BJ (cell line): Measurements from ENCODE around the gene TRAPPC2L. TPM values are rescaled to one million over a fixed set of nuclear protein-coding genes. Genes with fewer than 3 reads are reported as not detected.

ENCODE experiments used
- CTCF ChIA-PET: fragments of 350-600 bp; formaldehyde crosslinking; extraction: SDS; loops from one replicate; lab custom pipeline; 2021; ENCODE audit warnings: antibody characterized with exemption, inconsistent platforms; lab: Yijun Ruan, JAX
- POLR2A ChIA-PET: fragments of 300-600 bp; sonication (Branson Sonifier 250); formaldehyde crosslinking; extraction: SDS; loops from one replicate; lab custom pipeline; 2021; ENCODE audit warnings: antibody characterized with exemption; lab: Charles Lee
- DNase-seq: peaks from one replicate; pipeline ENCODE4 v3.0.0-alpha.2; 2011; ENCODE audit warnings: low read depth
- H3K27me3 ChIP-seq: 2 replicates; pipeline ENCODE4 v1.6.0; 2011; ENCODE audit warnings: low read length; ENCODE audit not compliant: control insufficient read depth, insufficient read depth
- H3K36me3 ChIP-seq: 2 replicates; pipeline ENCODE4 v1.5.1; 2011; ENCODE audit warnings: low read length; ENCODE audit not compliant: control insufficient read depth, insufficient read depth
- H3K4me3 ChIP-seq: 2 replicates; pipeline ENCODE4 v1.5.1; 2011; ENCODE audit warnings: low read depth, mild to moderate bottlenecking, control low read depth, low read length
- polyA plus RNA-seq: library from polyadenylated mRNA; depleted of rRNA; stranded (reverse); fragments of >200 nt; gene quantifications from 2 replicates; pipeline ENCODE4 v1.2.3, GENCODE V29; 2011
- TF ChIP-seq, protein P1 (sequence below): IDR thresholded peaks from 2 replicates; pipeline ENCODE4 v1.5.1; 2011; ENCODE audit warnings: low read depth, mild to moderate bottlenecking, control low read depth, inconsistent platforms, low read length, moderate library complexity; ENCODE audit not compliant: insufficient read depth

TRAPPC2L gene
- polyA plus RNA-seq, 1 experiment: 84.8 TPM

DNA sequence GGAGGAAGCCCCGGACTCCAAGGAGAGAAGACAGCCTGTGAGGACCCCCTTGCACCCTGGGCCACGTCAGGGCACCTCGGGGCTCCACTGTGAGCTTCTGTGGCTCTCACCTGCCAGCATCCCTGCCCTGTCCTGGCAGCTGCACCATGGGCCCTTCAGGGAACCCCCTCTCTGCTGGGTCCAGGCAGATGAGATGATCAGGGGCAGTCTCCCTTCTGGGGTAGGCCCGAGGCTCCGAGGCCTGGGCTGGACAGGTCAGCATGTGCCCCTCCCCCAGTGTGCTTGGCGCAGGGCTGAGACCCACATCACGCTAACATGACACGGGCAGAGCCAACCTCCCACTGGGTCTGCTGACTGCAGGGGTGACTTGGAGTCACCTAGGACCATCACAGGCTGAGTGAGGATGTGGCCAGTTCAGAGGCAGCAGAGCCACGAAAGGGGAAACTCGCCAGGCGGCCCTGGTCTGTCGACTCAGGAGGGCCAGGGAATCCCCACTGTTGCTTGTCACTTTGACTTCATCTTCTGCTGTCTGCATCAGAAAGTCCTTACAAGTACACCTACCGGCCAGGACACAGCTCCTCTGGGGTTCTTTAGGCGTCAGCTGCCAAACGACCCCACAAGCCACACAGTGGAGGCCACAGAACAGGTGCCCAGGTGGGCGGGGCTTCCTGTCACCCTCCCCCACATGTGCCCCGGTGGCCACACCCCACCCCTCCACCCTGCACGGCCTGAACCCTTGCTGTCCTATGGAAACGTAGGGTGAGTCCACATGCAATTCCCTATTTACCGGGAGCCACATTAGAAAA is 2.4 kb upstream of the TRAPPC2L start:
- TF ChIP-seq, protein P1, sequence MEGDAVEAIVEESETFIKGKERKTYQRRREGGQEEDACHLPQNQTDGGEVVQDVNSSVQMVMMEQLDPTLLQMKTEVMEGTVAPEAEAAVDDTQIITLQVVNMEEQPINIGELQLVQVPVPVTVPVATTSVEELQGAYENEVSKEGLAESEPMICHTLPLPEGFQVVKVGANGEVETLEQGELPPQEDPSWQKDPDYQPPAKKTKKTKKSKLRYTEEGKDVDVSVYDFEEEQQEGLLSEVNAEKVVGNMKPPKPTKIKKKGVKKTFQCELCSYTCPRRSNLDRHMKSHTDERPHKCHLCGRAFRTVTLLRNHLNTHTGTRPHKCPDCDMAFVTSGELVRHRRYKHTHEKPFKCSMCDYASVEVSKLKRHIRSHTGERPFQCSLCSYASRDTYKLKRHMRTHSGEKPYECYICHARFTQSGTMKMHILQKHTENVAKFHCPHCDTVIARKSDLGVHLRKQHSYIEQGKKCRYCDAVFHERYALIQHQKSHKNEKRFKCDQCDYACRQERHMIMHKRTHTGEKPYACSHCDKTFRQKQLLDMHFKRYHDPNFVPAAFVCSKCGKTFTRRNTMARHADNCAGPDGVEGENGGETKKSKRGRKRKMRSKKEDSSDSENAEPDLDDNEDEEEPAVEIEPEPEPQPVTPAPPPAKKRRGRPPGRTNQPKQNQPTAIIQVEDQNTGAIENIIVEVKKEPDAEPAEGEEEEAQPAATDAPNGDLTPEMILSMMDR: no peak
- POLR2A ChIA-PET: no interaction called here

DNA sequence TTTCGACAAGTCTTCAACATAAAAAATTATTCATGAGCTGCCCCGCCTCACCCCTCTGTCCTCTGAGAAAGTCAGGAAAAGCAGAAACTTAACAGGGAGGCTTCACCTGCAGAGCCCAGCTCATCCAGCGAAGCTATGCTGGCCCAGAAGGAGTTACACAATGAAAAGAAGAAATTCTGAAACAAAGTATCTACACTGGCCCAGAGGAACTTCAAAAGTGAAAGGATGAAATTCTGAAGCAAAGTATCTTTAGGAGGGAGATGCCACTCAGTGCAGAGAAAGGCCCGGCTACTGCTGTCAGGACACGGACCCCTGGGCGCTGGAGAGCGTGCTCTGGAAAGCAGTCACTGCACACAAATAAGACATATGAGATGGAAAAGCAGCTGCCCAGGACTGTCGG is 1.8 kb upstream of the TRAPPC2L start:
- no peaks in the 10 kb centered on the region for H3K27me3 ChIP-seq
- TF ChIP-seq, protein P1: no peak
- CTCF ChIA-PET: no interaction called here
- POLR2A ChIA-PET: no interaction called here
- peaks cover 6% of the 10 kb centered on the region; the same call in 1 of the 2 replicates for H3K36me3 ChIP-seq
- DNase-seq: no peak
- no peak overlapping the region for H3K4me3 ChIP-seq

More for the DNA sequence above, 2.4 kb upstream of the TRAPPC2L start:
- H3K27me3 ChIP-seq: no peaks in the 10 kb centered on the region
- no peak for DNase-seq
- CTCF ChIA-PET: interaction anchor here (1.4 kb wide), 1 partner anchor 312 kb away, joined by 4 read pairs; no protein-coding TSS in a partner anchor
- peaks cover 5% of the 10 kb centered on the region for H3K36me3 ChIP-seq
- no peak overlapping the region for H3K4me3 ChIP-seq

DNA sequence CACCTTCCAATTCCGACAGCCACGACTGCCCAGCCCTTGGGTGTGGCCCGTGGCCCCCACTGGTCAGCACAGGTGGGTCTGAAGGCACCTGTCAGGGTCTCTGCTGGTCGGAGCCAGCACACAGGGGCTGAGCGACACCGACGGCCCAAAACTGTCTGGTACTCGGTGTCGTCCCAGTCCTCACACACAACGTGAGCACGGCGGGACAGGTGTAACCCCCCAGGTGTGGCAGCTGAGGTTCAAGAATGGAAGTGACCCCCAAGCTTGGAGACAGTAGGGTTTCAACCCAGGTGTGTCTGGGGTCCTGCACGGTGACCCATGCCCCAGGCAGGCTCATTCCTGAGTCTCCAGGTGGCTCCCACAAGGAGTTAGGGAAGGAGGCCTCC is 1.2 kb upstream of the TRAPPC2L start:
- Histone ChIP-seq H3K27me3 (no peaks in the 10 kb centered on the region), H3K4me3 (peak overlapping the region; percentile 96), H3K36me3 (peaks cover 8% of the 10 kb centered on the region)
- TF ChIP-seq, protein P1: no peak
- ChIA-PET CTCF (no interaction called here), POLR2A (no interaction called here)
- no peak for DNase-seq

DNA sequence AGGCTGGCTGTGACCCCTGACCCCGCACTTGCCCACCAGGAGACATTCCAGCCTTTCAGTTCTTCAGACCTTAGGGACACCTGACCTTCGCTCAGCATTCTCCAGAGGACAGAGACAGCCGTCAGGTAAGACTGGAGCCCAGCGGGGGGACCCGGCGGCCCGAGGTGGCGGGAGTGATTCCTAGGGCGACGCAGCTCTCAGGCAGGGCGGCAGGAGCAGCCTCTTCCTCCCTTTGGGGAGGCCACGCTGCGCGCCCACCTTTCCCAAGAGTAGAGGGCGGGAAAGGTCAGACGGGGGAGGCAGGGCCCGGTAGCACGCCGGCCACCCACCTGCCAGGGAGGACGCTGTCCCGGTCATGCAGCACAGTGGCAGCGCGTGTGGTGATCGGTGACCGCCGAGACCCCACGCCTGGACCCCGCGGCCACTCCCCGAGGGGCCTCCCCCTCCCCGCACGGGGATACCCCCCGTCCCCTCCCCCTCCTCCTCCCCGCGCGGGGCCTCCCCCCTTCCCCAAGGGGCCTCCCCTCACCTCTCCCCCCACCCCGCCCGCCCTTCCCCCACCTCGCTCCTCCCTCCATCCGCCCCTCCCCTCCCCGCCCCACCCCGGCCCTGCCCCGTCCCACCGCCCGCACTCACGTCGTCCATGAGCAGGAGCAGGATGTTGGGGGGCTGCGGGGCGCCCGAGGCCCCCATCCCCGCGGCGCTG is 652 bp upstream of the TRAPPC2L start:
- ChIA-PET CTCF (interaction anchor here (0.9 to 2.6 kb wide), 4 partner anchors 31 to 119 kb away, joined by 4 to 12 read pairs (median 8); partner anchors contain the start of gene APRT), POLR2A (no interaction called here)
- H3K36me3 ChIP-seq: peaks cover 9% of the 10 kb centered on the region
- DNase-seq: no peak
- TF ChIP-seq, protein P1: no peak
- peak overlapping the region; percentile 96 for H3K4me3 ChIP-seq
- H3K27me3 ChIP-seq: no peaks in the 10 kb centered on the region

DNA sequence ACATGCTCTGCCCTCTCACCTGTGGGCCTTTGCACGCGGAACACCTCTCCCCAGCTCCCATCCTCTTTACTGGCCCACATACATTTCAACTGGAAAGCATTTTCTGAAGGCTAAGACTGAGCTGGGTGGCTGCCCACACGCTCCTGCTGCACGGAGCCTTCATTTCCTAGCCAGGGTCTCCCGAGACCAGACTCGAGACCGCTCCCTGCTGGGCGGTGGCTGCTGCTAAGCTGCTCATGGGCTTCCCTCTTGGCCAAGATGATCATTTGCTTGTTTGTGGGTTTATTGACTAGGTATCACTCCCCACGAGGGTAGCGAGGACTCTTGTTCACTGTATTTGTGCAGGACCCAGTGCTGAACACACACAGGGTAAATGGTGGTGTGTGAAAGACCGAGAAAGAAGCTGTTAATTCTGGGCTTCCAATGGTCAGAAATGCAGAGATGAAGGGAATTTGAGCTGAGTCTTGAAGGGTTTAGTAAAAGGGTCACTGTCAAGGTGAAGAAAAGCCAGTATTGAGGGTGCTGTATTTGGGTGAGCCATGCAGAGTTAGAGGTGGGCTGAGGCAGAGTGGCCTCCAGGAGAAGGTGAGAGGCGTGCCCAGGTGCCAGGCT is 907 bp downstream of the TRAPPC2L start:
- TF ChIP-seq, protein P1: peak; percentile 91
- DNase-seq: peak; percentile 11
- Histone ChIP-seq H3K4me3 (peak overlapping the region; percentile 96), H3K27me3 (no peaks in the 10 kb centered on the region), H3K36me3 (peaks cover 14% of the 10 kb centered on the region)
- POLR2A ChIA-PET: no interaction called here
- CTCF ChIA-PET: interaction anchor here (0.6 to 2.6 kb wide), 20 partner anchors 8 to 310 kb away, joined by 3 to 12 read pairs (median 4); partner anchors contain the start of genes APRT and PABPN1L
